Keratinocyte (primary cell): ENCODE results near the gene LCE1F.

Experiments
- CTCF ChIP-seq, 3 experiments: IDR thresholded peaks in 1 of 3; conservative IDR thresholded peaks in 1 of 3; optimal IDR thresholded peaks in 1 of 3; 2 replicates in 2 of 3; 3 replicates in 1 of 3; pipeline versions ENCODE3 to v1.5.1; 2011; ENCODE audit warnings: low read length in 3 of 3, mild to moderate bottlenecking in 3 of 3, moderate library complexity in 2 of 3, control low read depth in 1 of 3, inconsistent platforms in 1 of 3; ENCODE audit not compliant: insufficient read depth in 2 of 3; ENCODE audit errors: extremely low read depth in 1 of 3
- EZH2 ChIP-seq: IDR thresholded peaks from one replicate; pipeline ENCODE4 v1.6.1; 2012; ENCODE audit warnings: inconsistent platforms, mild to moderate bottlenecking, low read length, moderate library complexity

- TF ChIP-seq EZH2 (no peak), CTCF (optimal IDR thresholded peaks at IDR 0.05 in 1 of 3, IDR thresholded peaks at IDR 0.05 in 1 of 3, conservative IDR thresholded peaks at IDR 0.05 in 1 of 3; ENCODE audit: extremely low read depth in 1 of 3, insufficient read depth in 2 of 3, low read length in 3 of 3) (peak in 1 of 3 experiments; percentile 21)
Observed at GRCh38 chr1:152786077-152786476, 11.1 kb downstream of the LCE1F start, which contains the start of gene LCE1E.
